Pons (tissue), 1 donor: ENCODE results near the gene HSPB3.
A peak's percentile ranks its signal among the peaks of the same experiment; 100 is the strongest.
"Not testable (repeated sequence)": the region's sequence is repeated elsewhere in the genome, so short reads cannot be mapped to it uniquely, and the experiment has no call there.

Experiments used
- DNase-seq: peaks from one replicate; pipeline ENCODE4 v3.0.0-alpha.2; 2016; ENCODE audit warnings: low spot score

HSPB3 gene

GRCh38 chr5:54455413-54456157 lies at the start of gene HSPB3:
TSS of gene HSPB3 (plus strand) at chr5:54455699. CDS start at chr5:54455790, 91 bp downstream.
- no peak for DNase-seq

- DNase-seq: no peak
These were observed 44.3 kb upstream of the HSPB3 start for GRCh38 chr5:54411176-54411575.

- no peak for DNase-seq
These were observed 42.6 kb upstream of the HSPB3 start for GRCh38 chr5:54412913-54413312.

GRCh38 chr5:54415147-54415546 lies 40.4 kb upstream of the HSPB3 start:
- DNase-seq: no peak

GRCh38 chr5:54415896-54416601 lies 39.5 kb upstream of the HSPB3 start:
- no peak for DNase-seq

- peak; percentile 55 for DNase-seq
These were observed 35.7 kb upstream of the HSPB3 start for GRCh38 chr5:54419573-54420423.

- DNase-seq: not testable (repeated sequence)
These were observed 35.0 kb upstream of the HSPB3 start for GRCh38 chr5:54420511-54420910.

GRCh38 chr5:54421976-54422375 lies 33.5 kb upstream of the HSPB3 start:
- no peak for DNase-seq

- DNase-seq: no peak
These were observed 30.2 kb upstream of the HSPB3 start for GRCh38 chr5:54425258-54425657.

GRCh38 chr5:54426209-54426608 lies 29.3 kb upstream of the HSPB3 start:
- DNase-seq: no peak

- not testable (repeated sequence) for DNase-seq
These were observed 20.8 kb upstream of the HSPB3 start for GRCh38 chr5:54434650-54435049.

- peak; percentile 57 for DNase-seq
These were observed 16.7 kb upstream of the HSPB3 start for GRCh38 chr5:54438620-54439389.

- DNase-seq: peak; percentile 77
These were observed 15.0 kb upstream of the HSPB3 start for GRCh38 chr5:54440456-54440893.

- no peak for DNase-seq
These were observed 13.2 kb upstream of the HSPB3 start for GRCh38 chr5:54442271-54442670.

- peak; percentile 45 for DNase-seq
These were observed 12.2 kb upstream of the HSPB3 start for GRCh38 chr5:54443270-54443669.

- no peak for DNase-seq
These were observed 9.7 kb upstream of the HSPB3 start for GRCh38 chr5:54445691-54446378.

- DNase-seq: no peak
These were observed 9.1 kb upstream of the HSPB3 start for GRCh38 chr5:54446379-54446732.

GRCh38 chr5:54449923-54450322 lies 5.6 kb upstream of the HSPB3 start:
- DNase-seq: no peak

GRCh38 chr5:54450542-54450941 lies 5.0 kb upstream of the HSPB3 start:
- no peak for DNase-seq

GRCh38 chr5:54453046-54453445 lies 2.5 kb upstream of the HSPB3 start:
- DNase-seq: no peak

- DNase-seq: no peak
These were observed 897 bp upstream of the HSPB3 start for GRCh38 chr5:54454602-54455001.
